BE2C (cell line): ENCODE results near the gene LONP2.
"Not testable (repeated sequence)": the region's sequence is repeated elsewhere in the genome, so short reads cannot be mapped to it uniquely, and the experiment has no call there.

Experiments
- DNase-seq: peaks from one replicate; pipeline ENCODE4 v3.0.0-alpha.2; 2020
- H3K27me3 ChIP-seq: fragments of 250-450 bp; sonication (Bioruptor Pico); 2 replicates; pipeline ENCODE4 v1.5.1; 2020; ENCODE audit warnings: mild to moderate bottlenecking
- H3K36me3 ChIP-seq: fragments of 250-450 bp; sonication (Bioruptor Pico); 2 replicates; pipeline ENCODE4 v1.5.1; 2020; ENCODE audit warnings: mild to moderate bottlenecking
- H3K4me1 ChIP-seq: fragments of 250-450 bp; sonication (Bioruptor Pico); 2 replicates; pipeline ENCODE4 v1.5.1; 2020
- H3K4me3 ChIP-seq: 2 replicates; pipeline ENCODE4 v1.5.1; 2011; ENCODE audit warnings: low read depth, low read length
- H3K9me3 ChIP-seq: fragments of 250-450 bp; sonication (Bioruptor Pico); 2 replicates; pipeline ENCODE4 v1.5.1; 2020
- CTCF ChIP-seq: IDR thresholded peaks from 2 replicates; pipeline ENCODE4 v1.5.1; 2012; ENCODE audit warnings: mild to moderate bottlenecking, low read depth, low read length

LONP2 gene

GRCh38 chr16:48347191-48347865 is 103.2 kb downstream of the LONP2 start:
- peaks cover 59% of the 10 kb centered on the region for H3K36me3 ChIP-seq
- H3K4me1 ChIP-seq = no peaks in the 10 kb centered on the region
- H3K4me3 ChIP-seq = no peak overlapping the region
- no peak for DNase-seq
- H3K27me3 ChIP-seq = no peaks in the 10 kb centered on the region
- H3K9me3 ChIP-seq = no peaks in the 10 kb centered on the region
- no peak for TF ChIP-seq CTCF

- Histone ChIP-seq H3K4me3 (no peak overlapping the region), H3K27me3 (no peaks in the 10 kb centered on the region), H3K9me3 (no peaks in the 10 kb centered on the region), H3K36me3 (peaks cover 61% of the 10 kb centered on the region), H3K4me1 (no peaks in the 10 kb centered on the region)
- DNase-seq = peak; percentile 23
- no peak for TF ChIP-seq CTCF
Observed at GRCh38 chr16:48347980-48348379, 103.9 kb downstream of the LONP2 start.

- Histone ChIP-seq H3K36me3 (peaks cover 64% of the 10 kb centered on the region), H3K9me3 (no peaks in the 10 kb centered on the region), H3K4me3 (no peak overlapping the region), H3K27me3 (no peaks in the 10 kb centered on the region), H3K4me1 (no peaks in the 10 kb centered on the region)
- DNase-seq = no peak
- no peak for TF ChIP-seq CTCF
Observed at GRCh38 chr16:48350736-48351135, 106.6 kb downstream of the LONP2 start.

GRCh38 chr16:48352648-48353390 is 108.7 kb downstream of the LONP2 start:
- peaks cover 58% of the 10 kb centered on the region for H3K36me3 ChIP-seq
- no peak for TF ChIP-seq CTCF

GRCh38 chr16:48353565-48354163 is 109.6 kb downstream of the LONP2 start:
- TF ChIP-seq CTCF = peak; percentile 99
- no peaks in the 10 kb centered on the region for H3K9me3 ChIP-seq
- peaks cover 59% of the 10 kb centered on the region for H3K36me3 ChIP-seq
- DNase-seq = peak; percentile 70
- no peaks in the 10 kb centered on the region for H3K27me3 ChIP-seq
- no peak overlapping the region for H3K4me3 ChIP-seq
- no peaks in the 10 kb centered on the region for H3K4me1 ChIP-seq

More at GRCh38 chr16:48352648-48353390, 108.7 kb downstream of the LONP2 start:
- H3K4me3 ChIP-seq = no peak overlapping the region
- H3K4me1 ChIP-seq = no peaks in the 10 kb centered on the region
- H3K9me3 ChIP-seq = no peaks in the 10 kb centered on the region
- DNase-seq = no peak
- no peaks in the 10 kb centered on the region for H3K27me3 ChIP-seq

- not testable (repeated sequence) for H3K4me1 ChIP-seq, H3K4me3 ChIP-seq, H3K27me3 ChIP-seq, DNase-seq, H3K9me3 ChIP-seq
- peaks cover 61% of the 10 kb centered on the region for H3K36me3 ChIP-seq
Observed at GRCh38 chr16:48354385-48354784, 110.3 kb downstream of the LONP2 start.
